HEK293T (cell line): ENCODE measurements around the gene ACADM.

Experiments used
- NFRKB ChIP-seq: fragments of 450-650 bp; IDR thresholded peaks from 2 replicates; pipeline ENCODE4 v1.6.1; 2016; ENCODE audit warnings: mild to moderate bottlenecking, moderate library complexity
- PKNOX1 ChIP-seq: fragments of 450-650 bp; IDR thresholded peaks from 2 replicates; pipeline ENCODE4 v1.6.1; 2016
- SUZ12 ChIP-seq: fragments of 450-650 bp; IDR thresholded peaks from 2 replicates; pipeline ENCODE4 v1.6.1; 2016; ENCODE audit warnings: mild to moderate bottlenecking

GRCh38 chr1:75731881-75732280 is 7.4 kb downstream of the ACADM start:
- TF ChIP-seq SUZ12 (no peak), PKNOX1 (no peak), NFRKB (no peak)
